LNCaP clone FGC (cell line): ENCODE measurements around the gene RAD51B.

Experiments
- DNase-seq: peaks from one replicate; pipeline ENCODE4 v3.0.0-alpha.2; 2011; ENCODE audit warnings: low read depth
- H3K4me3 ChIP-seq: 2 replicates; pipeline ENCODE4 v1.5.1; 2011; ENCODE audit warnings: mild to moderate bottlenecking, low read depth, low read length, control low read depth
- TF ChIP-seq, protein P1 (sequence below): IDR thresholded peaks from 2 replicates; pipeline ENCODE4 v1.5.1; 2012; ENCODE audit warnings: mild to moderate bottlenecking; ENCODE audit not compliant: control insufficient read depth, insufficient read depth; ENCODE audit errors: extremely low read depth

RAD51B gene

DNA sequence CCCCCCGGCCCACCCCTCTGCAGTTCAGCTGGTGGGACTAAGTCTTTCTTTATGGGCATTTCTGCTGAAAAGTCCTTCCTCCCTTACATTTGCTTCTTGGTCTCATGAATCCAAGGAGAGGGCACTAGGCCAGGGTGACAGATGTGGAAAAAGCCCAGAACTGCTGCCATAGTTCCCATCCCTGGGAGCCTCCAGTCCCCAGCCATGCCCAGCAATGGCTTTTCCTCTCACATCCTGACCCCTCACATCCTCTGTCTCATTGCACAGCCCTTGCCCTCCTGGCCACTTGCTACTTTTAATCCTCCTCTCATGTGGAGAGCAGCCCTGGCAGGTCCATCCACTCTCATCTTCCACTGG is 850.8 kb downstream of the RAD51B start:
- H3K4me3 ChIP-seq = no peak overlapping the region
- TF ChIP-seq, protein P1, sequence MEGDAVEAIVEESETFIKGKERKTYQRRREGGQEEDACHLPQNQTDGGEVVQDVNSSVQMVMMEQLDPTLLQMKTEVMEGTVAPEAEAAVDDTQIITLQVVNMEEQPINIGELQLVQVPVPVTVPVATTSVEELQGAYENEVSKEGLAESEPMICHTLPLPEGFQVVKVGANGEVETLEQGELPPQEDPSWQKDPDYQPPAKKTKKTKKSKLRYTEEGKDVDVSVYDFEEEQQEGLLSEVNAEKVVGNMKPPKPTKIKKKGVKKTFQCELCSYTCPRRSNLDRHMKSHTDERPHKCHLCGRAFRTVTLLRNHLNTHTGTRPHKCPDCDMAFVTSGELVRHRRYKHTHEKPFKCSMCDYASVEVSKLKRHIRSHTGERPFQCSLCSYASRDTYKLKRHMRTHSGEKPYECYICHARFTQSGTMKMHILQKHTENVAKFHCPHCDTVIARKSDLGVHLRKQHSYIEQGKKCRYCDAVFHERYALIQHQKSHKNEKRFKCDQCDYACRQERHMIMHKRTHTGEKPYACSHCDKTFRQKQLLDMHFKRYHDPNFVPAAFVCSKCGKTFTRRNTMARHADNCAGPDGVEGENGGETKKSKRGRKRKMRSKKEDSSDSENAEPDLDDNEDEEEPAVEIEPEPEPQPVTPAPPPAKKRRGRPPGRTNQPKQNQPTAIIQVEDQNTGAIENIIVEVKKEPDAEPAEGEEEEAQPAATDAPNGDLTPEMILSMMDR = no peak
- no peak for DNase-seq

DNA sequence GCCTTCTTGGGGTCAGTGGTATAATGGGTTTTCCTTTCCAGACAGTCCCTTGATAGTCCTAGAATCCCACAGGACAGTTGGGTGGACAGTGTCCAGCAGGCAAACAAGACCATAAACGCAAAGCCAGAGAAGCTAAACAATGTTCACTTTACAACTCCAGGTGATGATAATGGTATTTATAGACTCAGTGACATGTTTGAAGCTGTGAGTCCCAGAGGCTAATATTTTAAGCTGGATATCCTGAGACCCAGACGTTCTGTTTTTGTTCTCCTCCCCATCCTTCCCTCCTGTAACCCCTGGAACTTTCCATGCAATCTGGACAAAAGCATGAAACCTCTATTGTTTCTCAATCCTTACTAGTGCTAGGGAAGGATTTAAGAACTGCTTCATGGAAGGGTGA is 852.3 kb downstream of the RAD51B start:
- no peak overlapping the region for H3K4me3 ChIP-seq
- DNase-seq = no peak
- TF ChIP-seq, protein P1 = no peak

DNA sequence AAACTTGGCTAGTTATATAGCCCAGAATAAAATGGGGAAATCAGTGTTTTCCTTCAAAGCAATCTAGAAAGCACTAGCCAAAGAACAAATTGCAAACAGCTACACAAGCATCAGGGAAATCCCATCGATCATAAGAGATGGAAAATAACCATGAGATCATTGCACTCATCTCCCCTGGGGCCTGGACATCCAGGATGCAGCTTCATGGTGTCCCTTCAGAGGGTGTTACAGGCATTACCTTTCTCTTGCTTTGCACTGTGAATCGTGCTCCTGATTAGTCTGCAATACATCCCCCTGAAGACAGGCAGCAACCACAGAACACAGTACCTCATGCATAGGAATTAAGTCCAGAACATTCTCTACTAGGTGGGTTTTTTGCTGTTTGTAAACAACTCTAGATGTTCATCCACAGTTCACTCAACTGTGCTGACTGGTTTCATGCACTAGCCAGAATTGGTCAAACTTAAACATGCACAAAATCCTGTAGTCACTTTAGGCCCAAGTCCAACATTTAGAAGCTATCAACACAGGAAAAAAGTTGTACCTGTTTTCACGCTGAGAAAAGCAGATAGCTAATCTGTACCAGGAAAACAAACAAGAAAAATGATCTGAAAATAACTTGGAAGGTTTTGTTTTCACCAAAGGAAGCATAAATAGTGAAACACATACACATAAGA is 853.2 kb downstream of the RAD51B start:
- DNase-seq = peak; percentile 27
- TF ChIP-seq, protein P1 = no peak
- no peak overlapping the region for H3K4me3 ChIP-seq

DNA sequence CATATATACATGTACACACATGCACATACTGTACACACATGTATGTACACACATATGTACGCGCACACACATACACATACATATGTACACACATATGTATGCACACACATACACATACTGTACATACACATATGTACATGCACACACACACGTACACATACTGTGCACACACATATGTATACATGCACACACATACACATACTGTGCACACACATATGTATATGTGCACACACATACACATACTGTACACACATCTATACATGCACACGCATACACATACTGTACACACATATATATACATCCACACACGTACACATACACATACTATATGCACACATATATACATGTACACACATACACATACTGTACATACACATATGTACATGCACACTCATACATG is 853.9 kb downstream of the RAD51B start:
- no peak for DNase-seq
- TF ChIP-seq, protein P1 = no peak
- H3K4me3 ChIP-seq = no peak overlapping the region

DNA sequence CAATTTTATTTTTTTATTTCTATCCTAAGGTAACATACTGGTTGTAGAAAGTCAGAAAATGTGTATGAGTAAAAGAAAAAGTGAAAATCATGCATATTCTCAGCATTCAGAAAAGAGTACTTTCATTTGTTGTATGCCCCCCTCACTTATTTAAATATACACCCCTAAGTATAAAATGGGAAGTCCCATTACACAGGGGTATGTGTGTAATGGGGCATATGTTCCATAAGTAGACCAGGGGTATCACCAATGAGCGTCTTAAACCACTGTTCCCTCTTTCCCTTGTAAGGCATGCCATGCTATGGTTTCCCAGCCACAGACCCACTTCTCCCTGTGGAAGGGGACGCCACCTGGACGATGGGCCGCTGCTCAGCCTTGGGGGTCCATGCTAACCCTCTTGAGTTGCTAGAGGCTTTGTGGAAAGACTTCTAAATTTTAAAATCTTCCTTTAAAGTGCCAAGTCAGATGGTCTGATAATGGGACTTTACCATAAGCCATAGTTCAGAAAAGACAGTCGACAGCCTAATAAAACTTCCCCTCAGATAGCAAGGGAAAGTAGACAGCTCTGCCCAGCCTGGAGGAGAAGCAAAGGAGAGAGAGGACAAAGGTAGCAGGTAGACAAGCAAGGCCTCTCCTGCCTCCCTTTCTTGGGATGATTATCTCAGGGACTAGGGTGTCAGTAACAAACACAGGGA is 855.1 kb downstream of the RAD51B start:
- TF ChIP-seq, protein P1 = no peak
- H3K4me3 ChIP-seq = no peak overlapping the region
- DNase-seq = no peak

DNA sequence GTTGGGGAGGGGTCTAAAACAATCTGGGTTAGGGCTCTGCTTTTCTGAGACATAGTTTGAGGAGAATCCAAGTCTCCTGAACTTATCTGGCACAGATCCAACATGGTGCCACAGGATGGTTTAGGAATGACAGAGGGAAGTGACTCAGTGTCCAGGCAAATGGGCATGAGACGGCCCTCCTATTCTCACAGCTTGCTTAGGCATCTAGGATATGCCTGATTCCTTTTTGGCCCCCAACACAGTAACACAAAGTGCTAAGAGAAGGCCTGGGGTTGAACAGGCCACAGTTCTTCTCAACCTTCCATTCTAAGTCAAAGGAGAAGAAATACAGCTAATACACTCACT is 855.6 kb downstream of the RAD51B start:
- TF ChIP-seq, protein P1 = no peak
- no peak overlapping the region for H3K4me3 ChIP-seq
- no peak for DNase-seq

DNA sequence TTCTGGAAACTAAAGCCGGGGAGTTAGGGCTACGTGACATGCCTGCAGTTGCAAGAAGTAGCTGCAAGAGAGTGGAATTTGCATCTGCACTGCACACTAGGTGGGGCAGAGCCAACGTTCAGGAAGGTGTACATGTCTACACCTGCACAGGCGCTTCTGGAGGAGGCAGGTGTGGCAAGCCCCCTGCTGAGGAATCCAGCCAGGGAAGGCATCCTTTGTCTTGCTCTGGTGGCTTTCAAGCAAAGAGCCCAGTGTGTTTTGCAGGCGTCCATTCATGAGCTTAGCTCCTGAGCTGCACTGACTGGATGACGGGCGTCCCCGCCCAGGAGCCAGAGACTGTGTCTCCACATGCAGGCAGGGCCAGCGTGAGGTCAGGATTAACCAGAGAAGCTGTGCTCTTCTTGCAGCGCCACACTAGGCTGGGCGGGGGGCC is 856.9 kb downstream of the RAD51B start:
- TF ChIP-seq, protein P1 = no peak
- no peak overlapping the region for H3K4me3 ChIP-seq
- DNase-seq = no peak
